Cardiac fibroblast (primary cell): ENCODE measurements around the gene ITGB8.

Source experiments
- DNase-seq, 2 donors: peaks; one replicate each; pipeline versions ENCODE4 v3.0.0 to v3.0.0-alpha.2; 2010; ENCODE audit warnings: low read depth in 2 of 2
- H3K4me3 ChIP-seq, 2 donors: replicated peaks in 1 of 2; 1 replicate in 1 of 2; 2 replicates in 1 of 2; pipeline ENCODE4 v1.5.1; 2011; ENCODE audit warnings: low read depth in 2 of 2, low read length in 2 of 2, mild to moderate bottlenecking in 2 of 2, moderate library complexity in 1 of 2
- CTCF ChIP-seq: IDR thresholded peaks from one replicate; pipeline ENCODE4 v1.5.1; 2011; ENCODE audit warnings: low read depth, mild to moderate bottlenecking, low read length, inconsistent platforms

The ITGB8 gene

GRCh38 chr7:20449176-20449575, 118.5 kb downstream of the ITGB8 start:
- DNase-seq = peak; percentile 5 to 40
- no peak for TF ChIP-seq CTCF
- H3K4me3 ChIP-seq = no peak overlapping the region

GRCh38 chr7:20450536-20450935, 119.8 kb downstream of the ITGB8 start:
- DNase-seq = peak in 1 of 2 donors; percentile 39
- TF ChIP-seq CTCF = no peak
- no peak overlapping the region for H3K4me3 ChIP-seq

- DNase-seq = no peak
- no peak overlapping the region for H3K4me3 ChIP-seq
- no peak for TF ChIP-seq CTCF
Measured at GRCh38 chr7:20454202-20454601, 123.5 kb downstream of the ITGB8 start.

- no peak overlapping the region for H3K4me3 ChIP-seq
- DNase-seq = no peak
- TF ChIP-seq CTCF = no peak
Measured at GRCh38 chr7:20456701-20457100, 126.0 kb downstream of the ITGB8 start.

GRCh38 chr7:20458521-20458920, 127.8 kb downstream of the ITGB8 start:
- H3K4me3 ChIP-seq = no peak overlapping the region
- no peak for TF ChIP-seq CTCF
- peak; percentile 10 to 36 for DNase-seq

- DNase-seq = no peak
- no peak overlapping the region for H3K4me3 ChIP-seq
- TF ChIP-seq CTCF = no peak
Measured at GRCh38 chr7:20459419-20459818, 128.7 kb downstream of the ITGB8 start.

GRCh38 chr7:20464891-20465290, 134.2 kb downstream of the ITGB8 start:
- no peak overlapping the region for H3K4me3 ChIP-seq
- no peak for TF ChIP-seq CTCF
- no peak for DNase-seq
